ENCODE results near the gene GARIN5A.

DNA sequence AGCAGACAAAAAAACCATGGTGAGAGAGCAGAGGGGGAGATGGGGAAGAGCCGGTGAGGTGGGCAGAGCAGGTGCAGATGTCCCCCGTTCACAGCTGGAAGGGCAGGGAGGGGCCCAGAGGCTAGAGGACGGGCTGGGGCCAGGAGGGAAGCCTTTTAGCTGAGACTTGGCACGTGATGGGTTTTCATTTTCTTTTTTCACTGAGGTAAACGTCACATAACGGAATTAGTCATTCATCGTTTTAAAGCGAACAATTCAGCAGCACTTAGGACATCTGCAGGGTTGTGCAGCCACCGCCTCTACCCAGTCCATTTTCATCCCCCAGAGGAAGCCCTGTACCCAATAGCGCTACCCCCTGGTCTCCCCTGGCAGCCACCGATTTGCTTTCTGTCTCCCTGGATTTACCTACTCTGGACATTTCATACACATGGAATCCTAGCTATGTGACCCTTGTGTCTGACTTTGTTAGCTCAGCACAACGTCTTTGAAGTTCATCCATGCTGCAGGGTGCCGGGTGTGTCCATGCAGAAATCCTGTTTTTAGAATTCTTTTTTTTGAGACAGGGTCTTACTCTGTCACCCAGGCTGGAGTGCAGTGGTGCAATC, 16.4 kb downstream of the GARIN5A start:
- TF ChIP-seq, protein P1, sequence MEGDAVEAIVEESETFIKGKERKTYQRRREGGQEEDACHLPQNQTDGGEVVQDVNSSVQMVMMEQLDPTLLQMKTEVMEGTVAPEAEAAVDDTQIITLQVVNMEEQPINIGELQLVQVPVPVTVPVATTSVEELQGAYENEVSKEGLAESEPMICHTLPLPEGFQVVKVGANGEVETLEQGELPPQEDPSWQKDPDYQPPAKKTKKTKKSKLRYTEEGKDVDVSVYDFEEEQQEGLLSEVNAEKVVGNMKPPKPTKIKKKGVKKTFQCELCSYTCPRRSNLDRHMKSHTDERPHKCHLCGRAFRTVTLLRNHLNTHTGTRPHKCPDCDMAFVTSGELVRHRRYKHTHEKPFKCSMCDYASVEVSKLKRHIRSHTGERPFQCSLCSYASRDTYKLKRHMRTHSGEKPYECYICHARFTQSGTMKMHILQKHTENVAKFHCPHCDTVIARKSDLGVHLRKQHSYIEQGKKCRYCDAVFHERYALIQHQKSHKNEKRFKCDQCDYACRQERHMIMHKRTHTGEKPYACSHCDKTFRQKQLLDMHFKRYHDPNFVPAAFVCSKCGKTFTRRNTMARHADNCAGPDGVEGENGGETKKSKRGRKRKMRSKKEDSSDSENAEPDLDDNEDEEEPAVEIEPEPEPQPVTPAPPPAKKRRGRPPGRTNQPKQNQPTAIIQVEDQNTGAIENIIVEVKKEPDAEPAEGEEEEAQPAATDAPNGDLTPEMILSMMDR (IDR thresholded peaks at IDR 0.05; ENCODE audit: poor library complexity) = no peak
- TF ChIP-seq EZH2 (IDR thresholded peaks at IDR 0.05; ENCODE audit: borderline replicate concordance) = no peak

Measured in hepatocyte (in vitro differentiated cells).